GM10248 (cell line): ENCODE measurements around the gene APOOL.
A peak's percentile ranks its signal among the peaks of the same experiment; 100 is the strongest.
"Not testable (repeated sequence)": the region's sequence is repeated elsewhere in the genome, so short reads cannot be mapped to it uniquely, and the experiment has no call there.

Experiments used
- CTCF ChIA-PET: fragments of 300-600 bp; sonication (Branson Sonifier 250); formaldehyde crosslinking; extraction: SDS; loops from one replicate; lab custom pipeline; 2021; ENCODE audit warnings: antibody characterized with exemption; lab: Yijun Ruan, JAX
- POLR2A ChIA-PET: fragments of 350-650 bp; sonication (Branson Sonifier 250); formaldehyde crosslinking; extraction: SDS; loops from one replicate; lab custom pipeline; 2020; ENCODE audit warnings: antibody characterized with exemption; lab: Yijun Ruan, JAX
- DNase-seq: peaks from one replicate; pipeline ENCODE4 v3.0.0; 2012; ENCODE audit errors: extremely low spot score
- CTCF ChIP-seq: IDR thresholded peaks from 2 replicates; pipeline ENCODE4 v1.5.1; 2012; ENCODE audit warnings: mild to moderate bottlenecking, low read depth; ENCODE audit errors: extremely low read depth, missing control alignments, control extremely low read depth

APOOL gene

GRCh38 chrX:85003655-85004244 is at the start of gene APOOL:
APOOL (plus strand) TSS chrX:85003877; CDS start chrX:85003913, 36 bp downstream.
- no peak for TF ChIP-seq CTCF
- ChIA-PET CTCF (interaction anchor here (0.8 kb wide), 1 partner anchor 274 kb away, joined by 3 read pairs; no protein-coding TSS in a partner anchor), POLR2A (interaction anchor here (0.9 kb wide), 1 partner anchor 241 kb away, joined by 3 read pairs; no protein-coding TSS in a partner anchor)
- peak; percentile 75 for DNase-seq

GRCh38 chrX:84956304-84956703 is 47.4 kb upstream of the APOOL start:
- CTCF ChIA-PET = interaction anchor here (1.2 kb wide), 1 partner anchor 14 kb away, joined by 3 read pairs; no protein-coding TSS in a partner anchor
- POLR2A ChIA-PET = no interaction called here
- no peak for DNase-seq
- TF ChIP-seq CTCF = no peak

DNA sequence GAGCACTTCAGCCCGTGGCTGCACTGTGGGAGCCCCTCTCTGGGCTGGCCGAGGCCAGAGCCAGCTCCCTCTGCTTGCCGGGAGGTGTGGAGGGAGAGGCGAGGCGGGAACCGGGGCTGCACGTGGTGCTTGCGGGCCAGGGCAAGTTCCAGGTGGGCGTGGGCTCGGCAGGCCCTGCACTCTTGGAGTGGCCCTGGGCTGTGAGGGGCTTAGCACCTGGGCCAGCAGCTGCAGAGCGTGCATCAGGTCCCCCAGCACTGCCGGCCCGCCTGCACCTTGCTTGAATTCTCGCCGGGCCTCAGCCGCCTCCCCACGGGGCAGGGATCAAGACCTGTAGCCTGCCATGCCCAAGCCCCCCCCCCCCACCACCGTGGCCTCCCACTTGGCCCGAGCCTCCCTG is 28.9 kb upstream of the APOOL start:
- POLR2A ChIA-PET = no interaction called here
- DNase-seq = no peak
- CTCF ChIA-PET = no interaction called here
- TF ChIP-seq CTCF = no peak

- POLR2A ChIA-PET, DNase-seq, CTCF ChIA-PET: not testable (repeated sequence)
Measured at GRCh38 chrX:84991739-84992138, 11.9 kb upstream of the APOOL start.

DNA sequence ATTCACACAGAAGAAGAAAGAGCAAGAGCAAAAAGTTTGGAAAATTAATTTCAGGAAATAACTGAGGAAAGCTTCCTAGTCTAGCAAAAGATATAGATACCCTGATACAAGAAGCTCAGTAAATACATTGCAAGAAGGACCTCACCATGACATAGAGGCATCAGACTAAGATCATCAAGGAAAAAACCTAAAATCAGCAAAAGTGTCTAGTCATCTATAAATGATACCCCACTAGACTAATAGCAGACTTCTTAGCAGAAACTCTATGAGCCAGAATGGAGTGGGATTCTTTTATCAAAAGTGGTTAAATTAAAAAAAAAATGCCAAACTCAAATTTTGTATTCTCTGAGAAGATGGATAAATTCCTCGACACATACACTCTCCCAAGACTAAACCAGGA is 10.5 kb upstream of the APOOL start:
- no peak for DNase-seq
- POLR2A ChIA-PET = no interaction called here
- TF ChIP-seq CTCF = no peak
- CTCF ChIA-PET = no interaction called here

GRCh38 chrX:85001344-85001743 is 2.3 kb upstream of the APOOL start:
- POLR2A ChIA-PET = no interaction called here
- no peak for DNase-seq
- CTCF ChIA-PET = no interaction called here
- no peak for TF ChIP-seq CTCF

DNA sequence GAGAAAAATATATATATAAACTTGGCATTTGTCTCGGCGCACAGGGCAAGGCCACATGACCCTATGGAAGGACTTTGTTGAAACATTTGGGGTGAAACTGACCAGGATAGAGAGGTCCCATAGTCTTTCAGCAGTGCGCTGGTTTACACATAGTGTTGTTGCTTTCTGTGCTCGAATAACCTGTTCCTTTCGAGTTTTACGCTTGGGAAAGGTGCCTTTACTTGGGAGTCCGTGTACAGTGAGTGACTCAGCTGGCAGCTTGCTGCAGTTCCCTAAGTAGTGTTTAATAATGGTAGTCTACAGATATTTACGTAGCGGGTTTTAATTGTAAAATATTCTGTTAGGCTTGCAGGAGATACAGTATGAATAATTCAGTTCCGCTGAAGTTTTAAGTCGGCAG is 578 bp downstream of the APOOL start:
- no peak for TF ChIP-seq CTCF
- CTCF ChIA-PET = no interaction called here
- no peak for DNase-seq
- POLR2A ChIA-PET = no interaction called here
